K562 (cell line): ENCODE measurements around the gene DENND10. TPM values are rescaled to one million over a fixed set of nuclear protein-coding genes. Genes with fewer than 3 reads are reported as not detected.

Experiments used
- ATF2 ChIP-seq: sonication (generic); formaldehyde crosslinking; IDR thresholded peaks from 2 replicates; pipeline ENCODE4 v1.8.1; 2022; ENCODE audit warnings: missing genetic modification reagents
- CHD2 ChIP-seq: IDR thresholded peaks from 2 replicates; pipeline ENCODE4 v1.6.1; 2011; ENCODE audit warnings: low read depth, low read length
- CHD4 ChIP-seq: fragments of 200-600 bp; sonication (generic); IDR thresholded peaks from 3 replicates; pipeline ENCODE4 v1.6.1; 2012; ENCODE audit warnings: low read depth, mild to moderate bottlenecking, mixed read lengths, low read length, inconsistent platforms; ENCODE audit not compliant: insufficient read depth, insufficient replicate concordance, poor library complexity, severe bottlenecking
- CREB3 ChIP-seq: fragments of 450-650 bp; conservative IDR thresholded peaks from 2 replicates; pipeline ENCODE4 v1.6.1; 2016; ENCODE audit warnings: missing genetic modification characterization, low read depth, mild to moderate bottlenecking, missing compliant biosample characterization, moderate library complexity
- GTF2E2 ChIP-seq: fragments of 200-800 bp; sonication (Bioruptor generic); IDR thresholded peaks from 2 replicates; pipeline ENCODE4 v1.6.1; 2016; ENCODE audit warnings: missing genetic modification characterization, missing compliant biosample characterization
- KAT2B ChIP-seq: IDR thresholded peaks from one replicate; pipeline ENCODE4 v1.6.1; 2012; ENCODE audit warnings: low read depth, mild to moderate bottlenecking, control low read depth, inconsistent platforms, low read length, moderate library complexity
- NKRF ChIP-seq: fragments of 450-650 bp; IDR thresholded peaks from 2 replicates; pipeline ENCODE4 v1.6.1; 2016; ENCODE audit warnings: borderline replicate concordance
- NR4A1 ChIP-seq, 2 experiments: fragments of 250-450 bp in 1 of 2; fragments of 450-650 bp in 1 of 2; sonication (Bioruptor Pico) in 1 of 2; IDR thresholded peaks; 2 replicates each; pipeline versions ENCODE4 v1.4.0 to v1.6.1; 2016 to 2020; ENCODE audit warnings: mild to moderate bottlenecking in 2 of 2, missing compliant biosample characterization in 1 of 2, missing genetic modification characterization in 1 of 2, moderate library complexity in 1 of 2
- POLR2H ChIP-seq: IDR thresholded peaks from 2 replicates; pipeline ENCODE4 v1.6.1; 2016; ENCODE audit warnings: missing genetic modification characterization, low read depth, mild to moderate bottlenecking, control low read depth, missing compliant biosample characterization, moderate library complexity
- RBM14 ChIP-seq: fragments of 200-400 bp; formaldehyde crosslinking; IDR thresholded peaks from 2 replicates; pipeline ENCODE4 v1.6.1; 2018; ENCODE audit warnings: low read depth, mild to moderate bottlenecking, low read length, moderate library complexity, borderline replicate concordance; ENCODE audit not compliant: insufficient read depth
- TAF7 ChIP-seq: fragments of 450-650 bp; IDR thresholded peaks from 2 replicates; pipeline ENCODE4 v1.6.1; 2016; ENCODE audit warnings: missing genetic modification characterization, missing compliant biosample characterization
- TAF9B ChIP-seq: fragments of 450-650 bp; IDR thresholded peaks from 2 replicates; pipeline ENCODE4 v1.6.1; 2018; ENCODE audit warnings: mild to moderate bottlenecking; ENCODE audit not compliant: partially characterized antibody
- TRIM24 ChIP-seq, 2 experiments: fragments of 450-650 bp; IDR thresholded peaks; 2 replicates each; pipeline ENCODE4 v1.6.1; 2016
- TRIM25 ChIP-seq: fragments of 450-650 bp; IDR thresholded peaks from 2 replicates; pipeline ENCODE4 v1.7.0; 2016; ENCODE audit warnings: borderline replicate concordance
- ZBTB9 ChIP-seq: fragments of 450-650 bp; formaldehyde crosslinking; IDR thresholded peaks from 2 replicates; pipeline ENCODE4 v1.4.0; 2020; ENCODE audit warnings: mild to moderate bottlenecking, moderate library complexity
- ZNF146 ChIP-seq: IDR thresholded peaks from one replicate; pipeline ENCODE4 v1.6.1; 2018; ENCODE audit warnings: missing compliant biosample characterization; ENCODE audit not compliant: unreplicated experiment
- ZNF57 ChIP-seq: fragments of 450-650 bp; formaldehyde crosslinking; IDR thresholded peaks from 2 replicates; pipeline ENCODE4 v1.4.0; 2020; ENCODE audit warnings: mild to moderate bottlenecking, moderate library complexity
- ZNF668 ChIP-seq: fragments of 250-450 bp; sonication (Bioruptor Pico); IDR thresholded peaks from 2 replicates; pipeline ENCODE4 v1.8.0; 2022; ENCODE audit warnings: mild to moderate bottlenecking, inconsistent platforms
- polyA plus RNA-seq, 8 experiments: library from polyadenylated mRNA; depleted of rRNA in 4 of 8; stranded (reverse) in 5 of 8; unstranded in 3 of 8; fragments of >200 nt; fragmentation: Nextera tagmentation in 2 of 8; fragmentation: Illumina TruSeq in 1 of 8; extraction: Ambion mirVana in 2 of 8; extraction: Trizol in 1 of 8; gene quantifications; 2 replicates each; pipeline versions ENCODE4 v1.2.1 to v1.2.3, GENCODE V29; 2011 to 2014; ENCODE audit warnings: inconsistent platforms in 1 of 8, missing spikeins in 1 of 8
- total RNA-seq, 7 experiments: library from RNA; depleted of rRNA in 6 of 7; stranded (reverse); fragments of >200 nt in 6 of 7; fragmentation: Illumina TruSeq in 2 of 7; extraction: Trizol in 2 of 7; gene quantifications; 2 replicates each; pipeline versions ENCODE4 v1.2.1 to v1.2.3, GENCODE V29; 2011 to 2021; ENCODE audit warnings: low replicate concordance in 1 of 7

The DENND10 gene
- total and polyA plus RNA-seq, 9 of the 15 experiments (the other 6 are each of a cell fraction or from before 2014, with no cell fraction given), result 9.4 to 20.0 (median 12.5) TPM

GRCh38 chr10:119080521-119081259, 23.2 kb upstream of the DENND10 start, which contains the start of gene EIF3A (continued):
- no peak for TF ChIP-seq ZNF57 (CRISPR knock-in tag)
- no peak for TF ChIP-seq ZBTB9 (CRISPR knock-in tag)
- TF ChIP-seq NR4A1 (CRISPR knock-in tag; IDR thresholded peaks at IDR 0.05), result no peak
- TF ChIP-seq NR4A1 (tag; IDR thresholded peaks at IDR 0.05), result no peak
- no peak for TF ChIP-seq CHD2
- TF ChIP-seq TRIM24 (IDR thresholded peaks at IDR 0.05), result peak in 1 of 2 experiments; percentile 47; a peak in 2 of 4 replicates
- TF ChIP-seq ZNF668, result no peak
- peak; percentile 86 for TF ChIP-seq GTF2E2 (tag)
- no peak for TF ChIP-seq ZNF146 (CRISPR knock-in tag)
- no peak for TF ChIP-seq CREB3 (tag)
- 0 out of 2 replicates have a peak, but pooled peaks have one; percentile 51 for TF ChIP-seq TRIM25
- TF ChIP-seq RBM14, result no peak
- TF ChIP-seq TAF9B, result peak; percentile 82
- no peak for TF ChIP-seq NKRF
- TF ChIP-seq POLR2H (tag), result peak; percentile 88
- no peak for TF ChIP-seq KAT2B
- TF ChIP-seq ATF2 (CRISPR knock-in tag), result no peak
- TF ChIP-seq CHD4, result no peak
- peak; percentile 31 for TF ChIP-seq TAF7 (tag)
